ENCODE measurements around the gene MSH3. TPM values are rescaled to one million over a fixed set of nuclear protein-coding genes. Genes with fewer than 3 reads are reported as not detected.

Gene MSH3
- polyA plus RNA-seq (2013, experiment 1 of 2; ENCODE audit: insufficient read length) = 10.3 TPM
- polyA plus RNA-seq (2013, experiment 2 of 2; ENCODE audit: insufficient read length) = 10.6 TPM

DNA sequence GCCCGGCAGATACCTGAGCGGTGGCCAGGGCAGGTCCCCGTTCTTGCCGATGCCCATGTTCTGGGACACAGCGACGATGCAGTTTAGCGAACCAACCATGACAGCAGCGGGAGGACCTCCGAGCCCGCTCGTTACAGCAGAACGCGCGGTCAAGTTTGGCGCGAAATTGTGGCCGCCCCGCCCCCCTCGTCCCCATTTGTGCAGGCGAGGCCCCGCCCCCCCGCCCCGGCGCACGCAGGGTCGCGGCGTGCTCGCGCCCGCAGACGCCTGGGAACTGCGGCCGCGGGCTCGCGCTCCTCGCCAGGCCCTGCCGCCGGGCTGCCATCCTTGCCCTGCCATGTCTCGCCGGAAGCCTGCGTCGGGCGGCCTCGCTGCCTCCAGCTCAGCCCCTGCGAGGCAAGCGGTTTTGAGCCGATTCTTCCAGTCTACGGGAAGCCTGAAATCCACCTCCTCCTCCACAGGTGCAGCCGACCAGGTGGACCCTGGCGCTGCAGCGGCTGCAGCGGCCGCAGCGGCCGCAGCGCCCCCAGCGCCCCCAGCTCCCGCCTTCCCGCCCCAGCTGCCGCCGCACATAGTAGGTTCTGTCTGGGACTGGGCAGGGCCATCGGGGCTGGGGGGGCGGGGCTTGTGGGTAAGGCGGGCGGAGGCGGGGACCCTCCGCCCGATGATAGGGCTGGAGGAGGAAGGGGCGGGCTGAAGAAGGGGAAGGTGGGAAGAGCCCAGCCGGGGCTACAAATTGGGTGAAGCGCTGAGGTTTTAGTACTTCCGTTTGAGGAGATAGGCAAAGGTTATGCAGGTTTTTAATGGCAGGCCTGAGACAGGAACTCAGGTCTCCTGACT, at the start of gene MSH3, which contains the start of gene DHFR:
TSS of gene MSH3 (plus strand) at position 262 of the 840 bp plus-strand sequence. CDS start at position 338, 76 bp downstream.
TSS of gene DHFR (minus strand) at position 593 of the 840 bp plus-strand sequence. CDS start at position 99, 494 bp downstream.
- DNase-seq = peak; percentile 90

DNA sequence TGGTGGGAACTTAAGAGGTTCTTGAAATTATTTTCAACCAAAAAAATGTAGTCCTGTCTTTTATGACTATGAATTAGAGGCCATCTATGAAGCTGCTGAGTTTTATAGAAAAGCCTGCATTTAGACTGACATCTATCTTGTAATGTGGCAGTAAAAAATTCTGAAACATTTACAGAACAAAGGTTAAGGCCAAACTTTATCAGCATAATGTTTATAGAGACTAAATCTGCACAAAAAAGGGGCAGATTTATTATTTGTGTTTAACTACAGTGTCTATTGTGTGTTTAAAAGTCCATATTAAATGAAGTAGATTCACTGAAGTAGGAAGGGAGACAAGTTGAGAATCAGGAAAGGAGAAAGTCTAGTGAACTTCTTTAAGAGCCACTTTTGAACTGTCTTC, 47.1 kb upstream of the MSH3 start:
- DNase-seq = no peak

DNA sequence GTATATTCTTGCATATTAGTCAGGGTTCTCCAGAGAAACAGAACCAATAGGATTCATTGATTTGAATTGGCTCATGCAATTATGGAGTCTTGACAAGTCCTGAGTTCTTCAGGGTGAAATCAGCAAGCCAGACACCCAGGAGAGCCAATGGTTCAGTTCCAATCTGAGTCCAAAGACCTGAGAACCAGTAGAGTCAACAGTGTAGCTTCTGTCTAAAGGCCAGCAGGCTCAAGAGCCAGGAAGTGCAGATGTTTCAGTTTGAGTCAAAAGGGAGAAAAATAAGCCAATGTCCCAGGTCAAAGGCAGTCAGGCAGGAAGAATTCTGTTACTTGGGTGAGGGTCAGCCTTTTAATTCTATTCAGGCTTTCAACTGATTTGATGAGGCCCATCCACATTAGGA, 46.6 kb upstream of the MSH3 start:
- DNase-seq = no peak

DNA sequence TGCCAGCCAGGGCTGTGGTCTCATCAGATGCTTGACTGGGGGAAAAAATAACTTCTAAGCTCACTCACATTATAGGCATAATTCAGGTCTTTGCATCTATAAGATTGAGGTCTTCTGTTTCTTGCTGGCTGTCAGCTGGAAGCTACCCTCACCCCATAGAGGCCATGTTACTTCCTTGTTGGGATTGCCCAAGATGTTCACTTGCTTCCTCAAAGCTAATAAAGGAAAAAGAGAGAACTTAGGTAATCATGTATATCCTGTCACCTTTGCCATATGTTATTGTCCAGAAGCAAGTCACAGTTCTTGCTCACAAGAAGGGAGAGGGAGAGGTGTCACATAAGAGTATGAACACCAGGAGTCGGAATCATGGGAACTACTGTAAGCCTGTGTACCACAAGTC, 45.7 kb upstream of the MSH3 start:
- DNase-seq = no peak

DNA sequence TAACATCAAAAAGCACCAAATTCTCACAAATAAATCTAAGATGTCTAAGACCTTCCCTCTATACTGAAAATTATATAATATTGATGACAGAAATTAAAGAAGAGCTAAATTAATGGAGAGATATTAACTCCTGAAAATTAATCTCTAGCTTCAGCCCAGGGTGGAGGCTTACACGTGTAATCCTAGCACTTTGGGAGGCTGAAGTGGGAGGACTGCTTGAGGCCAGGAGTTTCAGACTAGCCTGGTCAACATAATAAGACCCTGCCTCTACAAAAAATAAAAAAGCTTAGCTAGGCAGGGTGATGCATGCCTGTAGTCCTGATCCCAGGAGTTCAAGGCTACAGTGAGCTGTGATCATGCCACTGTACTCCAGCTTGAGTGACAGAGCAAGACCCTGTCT, 44.8 kb upstream of the MSH3 start:
- DNase-seq = no peak

DNA sequence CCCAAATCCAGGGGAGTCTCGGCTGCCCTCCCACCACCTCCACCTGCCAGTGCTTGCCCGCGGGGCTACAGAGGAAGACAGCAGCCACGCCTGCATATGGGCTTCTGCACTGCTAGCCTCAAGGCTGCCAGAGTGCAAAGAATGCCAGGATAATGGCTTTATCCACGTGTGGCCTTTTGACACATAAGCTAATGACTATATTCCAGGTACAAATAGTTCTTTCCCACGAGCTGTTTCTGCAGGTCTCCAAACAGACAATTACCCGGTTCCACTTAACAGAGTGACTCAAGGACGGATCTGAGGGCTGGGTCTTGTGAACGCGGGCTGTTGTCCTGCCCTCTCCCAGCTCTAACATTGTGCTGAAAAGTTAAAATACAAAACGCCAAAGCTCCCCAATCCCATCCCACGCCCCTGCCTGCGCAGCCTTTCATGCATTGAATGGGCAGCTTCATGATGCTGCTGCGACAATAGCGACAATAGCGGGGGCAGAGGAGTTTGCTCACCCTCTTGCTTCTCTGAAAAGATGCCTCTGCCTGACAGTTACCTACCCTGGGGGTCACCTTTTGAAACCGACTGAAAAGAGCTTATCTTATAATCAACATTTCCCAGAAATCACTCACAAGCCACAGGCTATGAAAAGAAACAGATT, 39.1 kb upstream of the MSH3 start:
- DNase-seq = no peak

DNA sequence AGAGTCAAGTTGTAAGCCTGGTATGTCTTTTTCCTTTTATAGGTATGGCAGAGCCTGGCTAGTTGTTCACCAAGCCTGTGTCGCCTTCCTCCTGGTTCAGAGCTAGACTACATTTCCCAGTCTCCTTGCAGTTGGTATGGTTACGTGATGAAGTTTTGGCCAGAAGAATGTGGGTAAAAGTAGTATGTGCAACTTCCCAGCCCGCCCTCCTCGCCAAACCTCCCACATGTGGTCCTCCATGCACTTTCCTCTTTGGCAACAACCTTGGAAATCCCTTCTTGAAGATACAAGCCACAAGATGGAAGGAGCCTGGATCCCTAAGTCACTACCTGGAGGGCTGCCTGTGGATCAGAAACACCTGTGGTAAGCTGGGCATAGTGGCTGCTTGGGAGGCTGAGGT, 36.0 kb upstream of the MSH3 start:
- DNase-seq = no peak

DNA sequence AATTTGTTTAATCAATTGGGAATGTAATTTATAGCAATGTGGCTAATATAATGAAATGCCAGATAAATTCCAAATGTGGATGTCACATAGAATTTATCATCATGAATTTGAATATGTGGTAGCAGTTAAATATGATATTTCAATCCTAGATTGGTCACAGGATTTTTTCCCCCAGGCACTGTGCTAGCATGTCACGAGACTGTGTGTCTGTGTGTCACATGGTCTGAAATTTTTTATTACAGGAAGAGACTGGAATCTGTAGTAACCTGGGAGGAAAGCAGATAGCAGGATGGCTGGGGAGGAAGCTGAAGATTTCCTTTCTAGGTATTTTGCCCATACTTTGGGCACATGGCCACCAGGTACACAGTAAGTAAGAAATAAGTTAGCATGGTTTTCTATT, 35.4 kb upstream of the MSH3 start:
- no peak for DNase-seq

DNA sequence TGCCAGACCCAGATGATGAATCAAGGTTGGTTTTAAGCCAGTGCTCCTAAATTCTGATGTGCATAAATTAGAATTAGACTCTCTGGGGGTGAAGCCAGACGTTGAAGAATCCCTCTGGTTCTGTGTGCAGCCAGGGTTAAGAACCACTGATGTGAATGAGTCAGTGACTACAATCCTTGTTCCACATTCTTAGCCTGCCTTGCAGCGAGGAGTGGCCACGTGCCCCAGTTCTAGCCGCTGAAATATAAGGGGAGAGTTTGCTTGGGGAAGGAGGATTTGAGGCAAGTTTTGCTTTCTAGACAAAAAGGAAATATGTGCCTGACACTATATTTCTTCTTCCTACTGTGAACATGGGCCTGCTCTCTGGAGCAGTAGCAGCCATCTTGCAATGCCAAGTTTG, 34.2 kb upstream of the MSH3 start:
- peak; percentile 42 for DNase-seq

DNA sequence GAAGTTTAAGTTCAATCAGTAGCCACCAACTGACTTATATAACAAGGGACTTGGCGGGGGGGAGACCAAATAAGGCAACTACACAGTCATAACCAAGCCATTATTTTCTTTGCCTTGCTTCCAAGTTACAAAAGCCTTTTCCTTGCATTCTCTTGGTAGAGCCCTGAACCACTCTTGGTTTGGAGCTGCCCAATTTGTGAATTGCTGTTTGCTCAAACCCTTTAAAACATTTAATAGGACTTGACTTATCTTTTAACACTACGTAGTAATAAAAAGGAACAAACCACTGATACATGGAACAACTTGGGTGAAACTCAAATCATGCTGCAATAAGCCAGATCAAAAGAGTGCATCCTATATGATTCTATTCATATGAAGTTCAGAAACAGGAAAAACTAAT, 31.7 kb upstream of the MSH3 start:
- no peak for DNase-seq

DNA sequence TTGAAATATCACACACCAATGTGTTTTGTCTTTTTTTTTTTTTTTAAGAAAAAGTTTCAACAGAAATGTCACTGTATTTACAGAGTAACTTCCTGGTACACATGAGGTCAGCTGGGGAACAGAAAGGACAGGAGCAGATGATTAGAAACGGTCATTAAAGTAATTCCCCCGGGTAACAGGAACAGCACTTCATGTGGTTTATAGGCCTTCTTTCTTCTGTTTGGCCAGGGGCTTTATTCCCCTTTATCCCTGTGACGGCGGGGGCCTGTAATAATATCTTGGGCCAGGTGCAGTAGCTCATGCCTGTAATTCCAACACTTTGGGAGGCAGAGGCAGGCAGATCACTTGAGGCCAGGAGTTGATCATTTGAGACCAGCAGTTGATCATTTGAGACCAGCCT, 30.5 kb upstream of the MSH3 start:
- DNase-seq = no peak

DNA sequence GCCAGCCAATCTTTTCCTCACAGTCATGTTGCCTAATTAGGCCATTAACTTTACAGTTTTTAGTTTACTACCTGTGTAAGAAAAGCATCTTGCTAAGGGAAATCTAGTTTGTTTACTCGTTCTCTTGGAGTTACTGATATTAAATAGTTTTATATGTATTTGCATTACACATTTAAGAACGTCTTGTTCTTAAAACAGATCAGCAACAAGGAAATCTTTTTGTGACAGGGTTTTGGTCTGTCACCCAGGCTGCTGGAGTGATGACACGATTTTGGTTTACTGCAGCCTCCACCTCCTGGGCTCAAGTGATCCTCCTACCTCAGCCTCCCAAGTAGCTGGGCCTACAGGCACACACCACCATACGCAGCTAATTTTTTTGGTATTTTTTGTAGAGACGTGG, 29.2 kb upstream of the MSH3 start:
- no peak for DNase-seq

DNA sequence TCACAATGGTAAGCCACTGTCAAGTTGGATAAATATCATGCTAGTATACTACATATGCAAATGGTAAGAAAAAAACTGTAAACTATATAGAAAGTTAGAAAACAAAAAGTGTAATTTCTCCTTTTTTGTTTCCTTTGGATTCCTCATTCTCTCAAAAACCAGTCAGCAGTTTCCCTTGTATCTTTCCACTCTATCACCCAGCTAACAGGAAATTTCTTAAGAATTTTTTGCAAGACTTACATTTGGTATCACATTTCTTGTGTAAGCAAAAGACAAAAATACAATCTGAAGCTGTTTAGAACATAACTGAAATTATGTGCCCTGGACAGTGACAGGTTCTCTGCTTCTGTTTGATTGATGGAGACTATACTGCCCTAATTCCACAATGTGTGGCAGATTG, 25.2 kb upstream of the MSH3 start:
- no peak for DNase-seq

DNA sequence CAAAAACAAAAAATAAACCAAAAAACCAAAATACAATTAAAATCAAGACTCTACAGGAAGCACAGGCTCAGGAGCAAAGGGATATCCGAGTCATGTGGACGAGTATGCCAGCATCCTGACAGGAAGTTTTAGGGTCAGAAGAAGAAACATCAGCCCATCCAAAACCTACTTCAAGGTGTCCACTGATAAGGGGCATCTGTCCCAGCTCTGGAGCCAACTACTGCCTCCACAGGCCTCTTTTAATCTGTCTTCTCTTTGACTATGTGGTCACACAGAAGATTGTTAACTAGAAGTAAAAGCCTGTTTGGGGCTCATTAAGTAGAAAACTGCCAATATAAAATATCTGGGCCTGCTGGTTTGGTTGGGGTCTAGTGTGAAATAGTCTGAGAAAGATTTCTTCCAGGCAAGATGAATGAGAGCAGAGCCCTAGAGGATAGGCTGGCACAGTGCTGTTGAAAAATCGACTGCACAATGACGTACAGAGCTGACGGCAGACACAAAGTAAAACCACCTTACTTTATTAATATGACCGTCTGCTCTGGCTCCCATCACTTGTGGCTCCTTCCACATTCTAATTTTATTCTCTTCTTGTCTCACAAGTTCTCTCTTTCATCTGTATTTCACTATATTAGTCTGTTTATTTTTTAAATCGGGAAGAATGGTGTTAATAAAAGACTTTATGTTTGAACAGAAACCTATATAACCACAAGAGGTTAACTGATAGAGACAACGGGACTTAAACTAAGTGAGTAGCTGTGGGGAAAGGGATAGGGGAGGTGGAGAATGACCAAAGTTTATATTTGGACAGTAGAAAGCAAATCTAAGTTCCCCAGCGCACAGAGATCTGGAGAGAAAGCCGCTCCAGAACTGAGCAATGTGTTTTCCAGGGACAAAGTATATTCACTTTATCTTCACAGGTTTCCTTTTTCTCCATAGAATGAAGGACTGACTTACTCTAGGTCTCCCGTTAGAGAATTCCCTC, 22.9 kb upstream of the MSH3 start:
- DNase-seq = no peak

DNA sequence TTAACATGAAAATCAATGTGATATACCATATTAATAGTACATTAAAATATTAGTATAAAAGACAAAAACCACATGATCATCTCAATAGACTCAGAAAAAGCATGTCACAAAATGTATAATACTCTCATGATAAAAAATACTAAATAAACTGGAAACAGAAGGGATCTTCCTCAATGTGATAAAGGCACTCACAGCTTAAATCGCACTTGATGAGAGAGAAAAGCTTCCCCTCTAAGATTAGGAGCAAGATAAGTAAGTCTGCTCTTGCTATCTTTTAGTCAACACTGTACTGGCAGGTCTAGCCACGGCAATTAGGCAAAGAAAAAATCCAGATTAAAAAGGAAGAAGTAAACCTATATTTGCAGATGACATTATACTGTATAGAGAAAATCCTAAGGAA, 21.8 kb upstream of the MSH3 start:
- no peak for DNase-seq

DNA sequence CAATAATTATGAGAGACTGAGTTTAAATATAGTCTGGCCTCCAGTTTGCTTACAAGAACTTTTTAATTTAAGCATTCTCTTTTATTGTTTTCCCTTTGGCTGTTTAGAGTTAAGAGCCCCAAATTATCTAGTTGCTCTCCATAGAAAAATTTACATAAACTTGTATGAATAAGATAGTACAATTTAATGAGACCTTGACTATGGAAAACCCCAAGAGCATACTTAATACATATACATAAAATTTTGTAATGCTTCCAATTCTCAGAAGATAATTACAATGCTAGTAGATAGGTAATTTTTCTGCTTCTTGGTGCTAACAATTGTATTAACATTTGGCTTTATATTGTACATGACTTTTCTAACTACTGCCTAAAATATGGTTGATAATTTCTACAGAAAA, 20.3 kb upstream of the MSH3 start:
- DNase-seq = no peak

DNA sequence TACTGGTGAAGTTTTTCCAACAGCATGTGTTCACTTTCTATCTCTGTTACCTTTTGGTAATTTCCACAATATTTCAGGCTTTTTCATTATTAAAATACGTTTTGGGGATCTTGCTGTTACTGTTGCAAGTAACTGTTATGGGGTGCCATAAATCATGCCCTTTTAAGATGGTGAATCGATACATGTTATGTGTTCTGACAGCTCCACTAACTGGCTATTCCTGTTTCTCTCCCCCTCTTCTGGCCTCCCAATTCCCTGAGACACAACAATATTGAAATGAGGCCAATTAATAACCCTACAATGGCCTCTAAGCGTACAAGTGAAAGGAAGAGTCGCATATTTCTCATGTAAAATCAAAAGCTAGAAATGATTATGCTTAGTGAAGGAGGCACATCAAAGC, 13.1 kb upstream of the MSH3 start:
- DNase-seq = no peak

DNA sequence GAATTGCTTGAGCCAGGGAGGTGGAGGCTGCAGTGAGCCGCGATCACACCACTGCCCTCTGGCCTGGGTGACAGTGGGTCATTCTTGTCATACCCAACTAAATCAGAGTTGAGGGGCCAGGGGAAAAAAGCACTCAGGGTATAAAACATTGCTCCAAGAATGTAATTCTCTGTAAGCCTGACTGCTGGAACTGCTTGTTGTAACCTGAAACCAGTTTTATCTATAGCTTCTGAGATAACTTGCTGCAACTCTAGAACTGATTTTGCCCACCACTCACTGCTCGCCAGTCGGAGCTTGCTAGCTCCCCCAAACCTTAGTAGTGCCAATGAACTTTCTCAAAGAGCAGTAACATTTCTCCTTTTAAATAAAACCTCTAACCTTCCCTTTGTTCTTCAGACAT, 9.6 kb upstream of the MSH3 start:
- no peak for DNase-seq

DNA sequence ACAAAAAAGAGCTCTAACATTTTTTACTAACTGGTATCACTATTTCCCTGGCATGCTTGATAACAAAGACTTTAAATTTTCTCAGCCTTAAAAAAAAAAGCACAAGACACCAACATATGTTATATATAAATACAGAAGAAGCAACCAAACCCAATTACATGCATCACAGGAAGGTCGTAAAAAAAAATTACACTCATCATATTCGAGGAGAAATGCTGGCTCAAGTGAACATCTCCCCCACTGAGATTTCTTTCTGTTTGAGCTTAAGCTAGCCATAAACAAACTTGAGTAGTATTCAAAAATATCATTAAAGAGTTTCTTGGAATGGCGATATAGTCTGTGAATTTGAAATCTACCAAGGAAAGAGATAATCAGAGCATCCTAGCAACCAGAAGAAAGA, 7.5 kb upstream of the MSH3 start:
- no peak for DNase-seq

DNA sequence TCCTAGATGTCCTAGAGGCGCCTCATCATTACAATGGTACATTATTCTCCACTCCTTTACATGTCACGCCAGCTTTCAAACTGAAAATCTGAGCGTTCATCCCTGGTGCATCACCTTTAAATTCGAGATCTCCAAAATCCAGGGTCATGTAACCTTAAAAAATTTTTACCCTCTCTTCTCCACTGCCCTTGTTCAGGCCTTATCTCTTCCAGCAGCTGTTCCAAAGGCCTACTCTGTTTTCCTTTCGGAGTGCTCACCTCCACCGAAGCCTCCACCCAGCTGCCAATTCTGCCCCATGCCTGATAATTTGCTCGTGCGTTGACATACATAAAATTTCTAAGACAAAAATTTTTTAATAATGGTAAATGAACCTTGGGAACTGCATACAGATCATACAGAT, 950 bp upstream of the MSH3 start:
- DNase-seq = no peak

DNA sequence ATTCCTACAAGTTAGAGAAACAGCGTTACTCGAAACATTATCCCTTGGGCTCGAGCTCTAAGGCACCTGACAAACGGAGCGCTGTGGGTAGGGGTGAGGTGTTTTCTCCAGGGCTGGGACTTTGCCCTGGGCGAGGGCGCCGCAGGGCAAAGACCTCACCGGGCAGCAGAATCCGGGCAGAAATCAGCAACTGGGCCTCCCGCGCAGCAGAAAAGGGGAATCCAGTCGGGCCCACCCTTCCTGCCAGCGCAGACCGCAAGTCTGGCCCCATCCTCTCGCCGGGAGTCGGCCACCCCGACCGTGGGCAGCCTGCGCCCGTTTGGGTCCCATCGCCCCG, 430 bp upstream of the MSH3 start:
- DNase-seq = no peak

DNA sequence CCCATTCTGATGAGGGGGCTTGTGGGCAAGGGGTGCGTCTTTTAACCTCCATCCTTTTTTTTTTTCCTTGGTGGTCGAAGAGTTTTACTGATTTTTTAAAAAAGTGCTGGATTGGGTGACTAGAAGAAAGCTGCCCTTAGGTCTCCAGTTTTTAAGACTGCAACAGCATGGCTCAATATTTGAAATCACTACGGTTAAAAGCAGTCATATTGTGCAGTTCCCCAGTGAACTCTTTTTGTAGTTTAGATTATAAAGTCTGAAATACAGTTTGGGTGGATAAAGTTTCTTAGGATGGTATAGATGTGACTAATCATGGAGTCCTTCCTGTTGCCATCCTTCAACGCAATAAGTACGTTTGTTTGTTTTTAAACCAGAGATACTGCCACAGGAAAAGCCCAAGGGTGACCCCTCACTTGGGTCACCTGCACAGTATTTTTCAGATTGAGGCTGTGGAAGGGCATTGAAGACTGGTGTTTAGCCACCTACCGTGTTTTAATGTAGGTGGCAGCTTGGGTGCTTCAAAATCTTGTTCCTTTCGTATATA, 851 bp downstream of the MSH3 start:
- DNase-seq = no peak

DNA sequence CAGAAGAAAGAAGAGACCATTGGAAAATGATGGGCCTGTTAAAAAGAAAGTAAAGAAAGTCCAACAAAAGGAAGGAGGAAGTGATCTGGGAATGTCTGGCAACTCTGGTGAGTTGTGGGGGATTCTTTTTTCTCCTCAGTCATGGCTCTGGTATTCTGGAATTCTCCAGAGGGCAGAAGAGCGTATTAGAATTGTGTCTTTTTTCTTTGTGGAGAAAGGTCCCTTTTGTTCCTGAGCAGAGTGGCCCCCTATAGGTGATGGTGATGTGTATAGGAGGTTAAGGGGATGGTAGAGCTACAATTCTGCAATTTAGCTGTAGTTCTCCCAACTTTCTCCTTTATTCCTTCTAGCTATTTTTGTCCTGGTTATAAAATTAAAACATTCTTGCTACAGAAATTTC, 2.0 kb downstream of the MSH3 start:
- DNase-seq = peak; percentile 53
